ENCODE data around the gene FBXO17. TPM values are rescaled to one million over a fixed set of nuclear protein-coding genes. Genes with fewer than 3 reads are reported as not detected.

FBXO17 gene
- total and polyA plus RNA-seq, 2 donors (not counting 3 experiments of a cell fraction or from before 2014, with no cell fraction given) = 21.8 to 23.8 TPM

DNA sequence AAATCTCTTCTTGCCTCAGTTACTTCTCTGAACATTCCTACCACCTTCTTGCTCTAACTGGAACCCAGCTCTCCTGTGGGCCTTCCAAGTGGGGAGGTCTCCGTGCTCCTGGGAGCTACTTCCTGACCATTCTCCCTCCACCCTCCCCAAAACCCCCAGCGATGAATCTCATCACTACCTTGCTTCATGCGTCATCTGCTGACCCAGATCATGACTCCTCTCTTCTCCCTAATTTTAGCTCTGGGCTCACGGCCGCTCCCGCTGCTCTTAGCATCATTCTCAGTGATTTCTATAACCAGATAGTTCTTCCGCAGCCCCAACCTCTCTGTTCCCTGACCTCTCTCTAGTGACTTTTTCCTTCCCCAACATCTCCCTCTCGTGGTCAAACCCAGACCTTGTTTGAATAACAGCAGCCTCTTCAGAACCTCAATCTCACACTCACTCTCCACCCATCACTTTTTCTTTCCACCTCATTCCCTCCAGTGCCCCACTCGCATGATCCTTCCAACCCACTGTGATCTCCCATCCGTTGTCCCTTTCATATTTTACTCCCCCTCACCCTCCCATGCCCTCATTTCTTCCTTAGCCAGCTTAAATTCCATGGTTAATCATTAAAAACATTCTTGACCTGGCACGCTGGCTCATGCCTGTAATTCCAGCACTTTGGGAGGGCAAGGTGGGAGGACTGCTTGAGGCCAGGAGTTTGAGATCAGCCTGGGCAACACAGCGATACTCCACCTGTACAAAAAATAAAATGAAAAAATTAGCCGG lies 23.0 kb downstream of the FBXO17 start:
- Histone ChIP-seq H3K36me3 (ENCODE audit: control insufficient read depth in 2 of 2, extremely low read depth in 1 of 2, insufficient read depth in 2 of 2, low read length in 2 of 2) (peaks cover 0 to 1% of the 10 kb centered on the region in 2 experiments), H4K20me1 (replicated peaks; ENCODE audit: control insufficient read depth, extremely low read depth, insufficient read depth, low read length) (no peaks in the 10 kb centered on the region), H3K4me3 (replicated peaks in 1 of 3; ENCODE audit: insufficient read depth in 1 of 3, low read depth in 1 of 3, low read length in 3 of 3) (no peak overlapping the region), H3K4me1 (ENCODE audit: control insufficient read depth, extremely low read depth, insufficient read depth, low read length) (no peaks in the 10 kb centered on the region), H3K9ac (replicated peaks; ENCODE audit: extremely low read depth, insufficient read depth, low read length) (no peak overlapping the region), H3K27me3 (ENCODE audit: control insufficient read depth in 2 of 2, insufficient read depth in 2 of 2, low read length in 2 of 2) (no peaks in the 10 kb centered on the region), H3K9me1 (replicated peaks; ENCODE audit: control insufficient read depth, extremely low read depth, insufficient read depth, low read length) (no peaks in the 10 kb centered on the region), H3K27ac (ENCODE audit: insufficient read depth, low read depth, low read length) (no peak overlapping the region), H2AFZ (ENCODE audit: low read depth, low read length) (no peak overlapping the region), H3K79me2 (ENCODE audit: control insufficient read depth, insufficient read depth, low read length) (no peaks in the 10 kb centered on the region), H3K9me3 (replicated peaks; ENCODE audit: control insufficient read depth, insufficient read depth, low read length) (no peaks in the 10 kb centered on the region), H3K4me2 (ENCODE audit: insufficient read depth, low read length) (no peak overlapping the region)
- POLR2A ChIA-PET = no interaction called here
- DNase-seq (ENCODE audit: low read depth, low spot score) = no peak
- CTCF ChIA-PET = interaction anchor here (0.6 to 2.3 kb wide), 5 partner anchors 9 to 550 kb away, joined by 3 to 8 read pairs (median 4); partner anchors contain the start of genes FAM98C, FBXO17, MRPS12 and SARS2
- FAIRE-seq = peak; percentile 38
- TF ChIP-seq MYC (IDR thresholded peaks at IDR 0.05; ENCODE audit: low read depth, low read length) = no peak
- TF ChIP-seq, protein P1, sequence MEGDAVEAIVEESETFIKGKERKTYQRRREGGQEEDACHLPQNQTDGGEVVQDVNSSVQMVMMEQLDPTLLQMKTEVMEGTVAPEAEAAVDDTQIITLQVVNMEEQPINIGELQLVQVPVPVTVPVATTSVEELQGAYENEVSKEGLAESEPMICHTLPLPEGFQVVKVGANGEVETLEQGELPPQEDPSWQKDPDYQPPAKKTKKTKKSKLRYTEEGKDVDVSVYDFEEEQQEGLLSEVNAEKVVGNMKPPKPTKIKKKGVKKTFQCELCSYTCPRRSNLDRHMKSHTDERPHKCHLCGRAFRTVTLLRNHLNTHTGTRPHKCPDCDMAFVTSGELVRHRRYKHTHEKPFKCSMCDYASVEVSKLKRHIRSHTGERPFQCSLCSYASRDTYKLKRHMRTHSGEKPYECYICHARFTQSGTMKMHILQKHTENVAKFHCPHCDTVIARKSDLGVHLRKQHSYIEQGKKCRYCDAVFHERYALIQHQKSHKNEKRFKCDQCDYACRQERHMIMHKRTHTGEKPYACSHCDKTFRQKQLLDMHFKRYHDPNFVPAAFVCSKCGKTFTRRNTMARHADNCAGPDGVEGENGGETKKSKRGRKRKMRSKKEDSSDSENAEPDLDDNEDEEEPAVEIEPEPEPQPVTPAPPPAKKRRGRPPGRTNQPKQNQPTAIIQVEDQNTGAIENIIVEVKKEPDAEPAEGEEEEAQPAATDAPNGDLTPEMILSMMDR (IDR thresholded peaks at IDR 0.05; ENCODE audit: extremely low read depth in 1 of 2, insufficient read depth in 1 of 2, low read depth in 1 of 2, low read length in 2 of 2) = peak in 1 of 2 donors; percentile 23
- intact Hi-C loops (cut with micrococcal nuclease) (no loop called here), dilution Hi-C loops (cut with MboI; ENCODE audit: extremely low pct_ligation_motif_present, low sequenced_read_pairs) (no loop called here)
- BruUV-seq (replicated peaks) = no TSS peak

- no peaks in the 10 kb centered on the region for H3K27me3 ChIP-seq (ENCODE audit: control insufficient read depth in 2 of 2, insufficient read depth in 2 of 2, low read length in 2 of 2)
- no peaks in the 10 kb centered on the region for H3K79me2 ChIP-seq (ENCODE audit: control insufficient read depth, insufficient read depth, low read length)
- POLR2A ChIA-PET = no interaction called here
- FAIRE-seq (no peak), DNase-seq (ENCODE audit: low read depth, low spot score) (no peak)
- CTCF ChIA-PET = interaction anchor here (1.0 kb wide), 1 partner anchor 11 kb away, joined by 3 read pairs; no protein-coding TSS in a partner anchor
- H3K27ac ChIP-seq (ENCODE audit: insufficient read depth, low read depth, low read length) = no peak overlapping the region
- no peak overlapping the region for H3K4me2 ChIP-seq (ENCODE audit: insufficient read depth, low read length)
- dilution Hi-C loops (cut with MboI; ENCODE audit: extremely low pct_ligation_motif_present, low sequenced_read_pairs) = no loop called here
- TF ChIP-seq, protein P1 (IDR thresholded peaks at IDR 0.05; ENCODE audit: extremely low read depth in 1 of 2, insufficient read depth in 1 of 2, low read depth in 1 of 2, low read length in 2 of 2) = no peak
- H3K36me3 ChIP-seq (ENCODE audit: control insufficient read depth in 2 of 2, extremely low read depth in 1 of 2, insufficient read depth in 2 of 2, low read length in 2 of 2) = no peaks in the 10 kb centered on the region
- H3K9me1 ChIP-seq (replicated peaks; ENCODE audit: control insufficient read depth, extremely low read depth, insufficient read depth, low read length) = no peaks in the 10 kb centered on the region
- H4K20me1 ChIP-seq (replicated peaks; ENCODE audit: control insufficient read depth, extremely low read depth, insufficient read depth, low read length) = no peaks in the 10 kb centered on the region
- BruUV-seq (replicated peaks) = no TSS peak
- no peak overlapping the region for H2AFZ ChIP-seq (ENCODE audit: low read depth, low read length)
- intact Hi-C loops (cut with micrococcal nuclease) = no loop called here
- H3K4me1 ChIP-seq (ENCODE audit: control insufficient read depth, extremely low read depth, insufficient read depth, low read length) = no peaks in the 10 kb centered on the region
- H3K4me3 ChIP-seq (replicated peaks in 1 of 3; ENCODE audit: insufficient read depth in 1 of 3, low read depth in 1 of 3, low read length in 3 of 3) = no peak overlapping the region
- H3K9me3 ChIP-seq (replicated peaks; ENCODE audit: control insufficient read depth, insufficient read depth, low read length) = no peaks in the 10 kb centered on the region
- no peak overlapping the region for H3K9ac ChIP-seq (replicated peaks; ENCODE audit: extremely low read depth, insufficient read depth, low read length)
These were observed 24.4 kb downstream of the FBXO17 start for GRCh38 chr19:38951187-38951586.

Data from endothelial cell of umbilical vein (primary cell).